ELF-1 (cell line): ENCODE results near the gene KLF5.
A peak's percentile ranks its signal among the peaks of the same experiment; 100 is the strongest.
"Not testable (repeated sequence)": the region's sequence is repeated elsewhere in the genome, so short reads cannot be mapped to it uniquely, and the experiment has no call there.

Experiments used
- DNase-seq: peaks from one replicate; pipeline ENCODE4 v3.0.0-alpha.2; 2016; ENCODE audit warnings: low read depth, low spot score

KLF5 gene

DNA sequence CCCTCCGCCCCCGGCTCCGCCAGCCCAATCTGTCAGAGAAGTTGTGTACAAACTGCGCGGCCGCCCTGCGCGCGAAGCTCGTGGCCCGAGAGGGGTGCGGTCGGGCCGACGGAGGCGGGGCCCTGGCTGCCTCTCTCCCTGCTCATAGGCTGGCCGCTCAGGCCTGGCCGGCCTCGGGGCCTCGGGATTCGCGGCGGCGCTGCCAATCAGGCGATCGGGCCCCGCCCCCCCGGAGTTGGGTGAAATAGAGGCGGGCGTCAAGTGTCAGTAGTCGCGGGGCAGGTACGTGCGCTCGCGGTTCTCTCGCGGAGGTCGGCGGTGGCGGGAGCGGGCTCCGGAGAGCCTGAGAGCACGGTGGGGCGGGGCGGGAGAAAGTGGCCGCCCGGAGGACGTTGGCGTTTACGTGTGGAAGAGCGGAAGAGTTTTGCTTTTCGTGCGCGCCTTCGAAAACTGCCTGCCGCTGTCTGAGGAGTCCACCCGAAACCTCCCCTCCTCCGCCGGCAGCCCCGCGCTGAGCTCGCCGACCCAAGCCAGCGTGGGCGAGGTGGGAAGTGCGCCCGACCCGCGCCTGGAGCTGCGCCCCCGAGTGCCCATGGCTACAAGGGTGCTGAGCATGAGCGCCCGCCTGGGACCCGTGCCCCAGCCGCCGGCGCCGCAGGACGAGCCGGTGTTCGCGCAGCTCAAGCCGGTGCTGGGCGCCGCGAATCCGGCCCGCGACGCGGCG is at the start of gene KLF5:
KLF5 (plus strand) TSS at position 270 of the 724 bp plus-strand sequence; CDS start at position 593, 323 bp downstream.
- peak; percentile 99 for DNase-seq

DNA sequence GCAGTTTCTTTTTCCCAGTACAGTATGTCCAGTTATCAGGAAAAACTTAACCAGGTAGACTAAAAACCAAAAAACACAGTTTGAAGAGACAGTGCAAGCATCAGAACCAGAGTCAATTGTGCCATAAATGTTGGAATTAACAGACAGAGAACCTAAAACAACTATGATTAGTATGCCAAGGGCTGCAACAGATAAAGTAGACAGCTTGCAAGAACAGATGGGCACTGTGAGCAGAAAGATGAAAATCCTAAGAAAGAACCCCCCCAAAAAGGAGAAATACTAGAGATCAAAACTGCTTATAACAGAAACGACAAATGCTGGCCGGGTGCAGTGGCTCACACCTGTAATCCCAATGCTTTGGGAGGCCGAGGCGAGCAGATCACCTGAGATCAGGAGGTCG is 47.1 kb upstream of the KLF5 start:
- no peak for DNase-seq

DNA sequence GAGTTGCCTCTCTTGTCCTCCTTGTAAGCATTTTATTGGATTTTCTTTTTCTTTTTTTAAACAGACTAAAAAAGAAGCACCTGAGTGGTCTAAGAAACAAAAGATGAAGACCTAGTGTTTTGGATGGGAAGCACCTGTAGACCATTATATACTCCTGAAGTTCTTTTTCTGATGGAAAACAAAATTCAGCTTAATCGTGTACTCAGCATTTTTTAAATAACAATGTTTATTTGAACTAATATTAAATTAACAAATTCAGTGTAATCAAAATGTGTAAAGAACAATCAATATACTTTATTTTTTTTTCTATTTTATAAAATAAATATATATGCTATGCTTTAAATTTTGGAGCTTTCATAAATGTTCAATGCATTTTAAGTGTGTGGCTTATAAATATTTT is 43.0 kb upstream of the KLF5 start:
- no peak for DNase-seq

DNA sequence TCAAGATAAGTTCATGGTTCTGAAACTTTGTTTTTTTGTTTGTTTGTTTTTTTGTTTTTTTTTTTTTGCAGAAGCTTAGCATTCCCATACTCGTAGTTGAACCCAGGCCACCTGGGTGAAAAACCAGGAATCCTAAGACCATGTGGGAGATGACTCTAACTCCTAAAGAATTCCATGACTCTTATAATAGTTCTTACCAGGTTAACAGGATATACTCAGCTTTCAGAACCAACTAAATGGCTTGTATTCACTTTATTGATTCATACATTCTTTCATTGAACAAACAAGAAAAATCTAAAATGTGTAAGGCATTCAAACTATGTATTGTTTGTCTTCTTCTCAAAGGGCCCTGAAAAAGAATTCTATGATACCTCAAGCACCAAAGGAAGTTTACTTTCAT is 40.5 kb upstream of the KLF5 start:
- DNase-seq = no peak

DNA sequence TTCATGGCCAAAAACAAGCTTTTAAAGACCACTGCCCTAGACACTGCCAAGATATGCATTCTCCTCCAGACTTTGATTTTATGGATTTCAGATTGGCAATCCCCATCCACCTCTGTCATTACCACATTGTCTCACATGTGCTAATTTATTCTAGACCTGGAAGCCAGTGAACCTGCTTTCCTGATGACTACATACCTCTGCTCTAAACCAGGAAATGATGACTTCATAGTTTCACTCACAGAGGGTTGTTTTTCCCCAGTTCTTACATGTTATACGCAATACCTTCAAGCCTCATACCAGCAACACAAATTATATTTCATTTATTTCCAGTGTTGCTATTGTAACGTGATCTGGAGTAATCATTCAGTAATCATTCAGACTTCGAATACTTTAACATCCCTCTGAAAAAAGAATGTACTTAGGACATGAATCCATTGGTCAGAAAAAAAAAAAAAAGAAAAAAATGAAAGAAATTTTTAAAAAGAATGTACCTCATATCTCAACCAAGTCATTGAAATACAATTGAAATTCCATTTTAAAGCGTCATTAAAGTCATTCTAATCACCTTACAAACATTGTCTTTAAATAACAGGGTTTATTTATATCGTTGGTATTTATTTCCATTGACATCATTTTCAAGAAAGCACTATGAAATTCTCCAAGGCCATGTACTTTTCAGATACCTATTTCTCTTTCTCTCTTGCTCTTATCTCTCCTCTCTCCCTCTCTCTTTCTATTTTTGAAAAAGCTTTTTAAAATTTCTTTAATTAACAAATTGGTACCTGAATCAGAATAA is 33.4 kb upstream of the KLF5 start:
- no peak for DNase-seq

DNA sequence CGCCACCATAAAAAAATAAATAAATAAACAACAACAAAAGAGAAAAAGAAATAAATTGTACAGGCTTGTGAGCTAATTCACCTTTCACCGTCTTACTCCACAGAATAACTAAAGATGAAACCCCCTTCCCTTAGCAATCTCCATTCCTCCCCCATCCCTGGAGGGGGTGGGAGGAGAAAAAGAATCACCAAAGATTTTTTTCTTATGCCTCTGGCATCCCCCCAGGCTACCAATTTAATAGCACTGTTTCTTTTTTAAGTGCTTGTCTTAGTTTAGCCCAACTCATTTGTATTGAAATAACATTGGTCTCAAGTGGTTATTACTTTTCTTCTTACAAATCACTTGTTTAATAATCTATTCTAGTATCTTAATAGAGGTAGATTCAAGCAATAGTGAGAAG is 23.9 kb upstream of the KLF5 start:
- peak; percentile 31 for DNase-seq

DNA sequence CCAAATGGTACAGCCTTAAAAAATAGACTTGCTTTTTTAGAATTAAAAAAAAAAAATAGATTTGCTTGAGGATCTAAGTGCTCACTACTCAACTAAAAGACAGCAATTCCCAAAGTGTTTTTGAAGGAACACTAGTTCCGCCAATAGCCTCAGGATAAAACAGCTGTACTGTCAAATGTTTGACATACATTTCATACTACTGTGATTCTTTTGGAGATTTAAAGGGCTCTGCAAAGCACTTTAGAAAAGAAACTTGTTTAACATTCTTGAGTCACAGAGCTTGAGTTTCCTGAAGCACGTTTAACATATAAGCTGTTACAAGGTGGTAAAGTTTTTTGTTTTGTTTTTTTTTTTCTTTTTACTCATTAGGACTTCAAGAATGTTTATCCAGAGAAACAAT is 23.1 kb upstream of the KLF5 start:
- DNase-seq = peak; percentile 23

DNA sequence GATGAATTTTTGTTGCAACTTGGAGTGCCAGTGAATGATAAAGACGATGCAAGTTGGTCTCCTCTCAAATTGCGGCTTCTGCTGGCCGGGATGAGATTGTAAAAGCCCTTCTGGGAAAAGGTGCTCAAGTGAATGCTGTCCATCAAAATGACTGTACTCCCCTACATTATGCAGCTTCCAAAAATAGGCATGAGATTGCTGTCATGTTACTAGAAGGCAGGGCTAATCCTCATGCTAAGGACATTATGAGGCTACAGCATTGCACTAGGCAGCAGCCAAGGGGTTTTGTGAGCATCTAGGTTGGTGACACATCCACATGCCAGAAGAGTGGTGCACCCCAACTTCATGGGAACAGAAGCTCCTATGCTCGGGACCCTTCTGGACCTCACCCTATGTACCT is 22.2 kb upstream of the KLF5 start:
- no peak for DNase-seq

DNA sequence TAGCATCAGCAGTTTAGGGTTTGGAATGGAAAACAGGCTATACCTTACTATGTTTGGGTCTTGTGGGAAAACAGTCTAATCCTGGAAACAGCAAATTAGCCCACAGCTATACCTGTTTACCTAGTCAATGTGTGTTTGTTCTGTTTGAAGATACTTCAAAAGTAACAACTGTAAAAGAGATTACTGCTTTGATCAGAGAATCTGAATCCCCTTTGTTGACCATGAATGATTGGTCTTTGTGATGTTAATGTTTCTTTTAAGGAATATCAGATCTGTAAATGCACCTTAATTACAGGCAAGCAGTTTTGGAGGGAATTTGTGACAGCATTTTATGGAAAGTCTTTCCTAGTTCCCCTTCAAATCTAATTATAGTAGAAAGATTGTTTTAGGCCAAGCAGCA is 20.7 kb upstream of the KLF5 start:
- DNase-seq = no peak

DNA sequence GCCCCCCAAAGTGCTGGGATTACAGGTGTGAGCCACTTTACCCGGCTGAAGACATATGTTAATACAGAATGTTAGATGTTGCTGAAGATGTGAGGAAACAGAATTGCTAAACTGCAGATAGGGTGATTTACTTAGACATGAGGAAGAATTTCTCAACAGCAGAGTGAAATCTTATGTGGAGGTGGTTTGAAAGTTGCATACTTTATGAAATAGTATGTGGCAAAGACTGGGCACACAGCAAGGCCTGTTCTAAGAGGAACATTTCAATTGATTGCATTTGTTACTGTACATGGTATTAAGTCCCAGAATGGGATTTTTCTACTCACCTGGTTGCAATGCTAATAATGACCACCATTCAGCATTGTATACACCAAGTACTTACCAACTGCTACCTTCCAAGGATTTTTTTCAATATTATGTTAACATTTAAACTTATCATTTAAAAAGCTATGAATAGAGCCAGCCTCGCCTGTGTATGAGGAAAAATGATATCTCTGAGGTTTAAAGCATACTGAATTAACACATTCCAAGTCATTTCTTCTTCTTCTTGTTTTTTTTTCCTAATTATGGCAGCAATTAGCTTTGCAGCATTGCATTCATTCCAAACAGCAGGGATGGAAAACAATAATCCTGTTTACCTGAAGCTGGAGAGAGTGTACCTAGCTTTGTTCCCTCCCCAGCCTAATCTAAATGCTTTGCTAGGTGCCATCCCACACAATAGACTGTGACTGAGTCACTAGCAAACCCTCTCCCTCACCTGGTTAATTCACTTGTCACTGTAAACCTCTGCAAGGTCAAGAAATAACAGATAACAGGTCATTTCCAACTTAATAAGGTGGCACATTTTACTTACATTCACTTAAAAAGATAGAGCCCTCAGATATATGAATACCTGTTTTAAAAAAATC is 19.4 kb upstream of the KLF5 start:
- DNase-seq = no peak

DNA sequence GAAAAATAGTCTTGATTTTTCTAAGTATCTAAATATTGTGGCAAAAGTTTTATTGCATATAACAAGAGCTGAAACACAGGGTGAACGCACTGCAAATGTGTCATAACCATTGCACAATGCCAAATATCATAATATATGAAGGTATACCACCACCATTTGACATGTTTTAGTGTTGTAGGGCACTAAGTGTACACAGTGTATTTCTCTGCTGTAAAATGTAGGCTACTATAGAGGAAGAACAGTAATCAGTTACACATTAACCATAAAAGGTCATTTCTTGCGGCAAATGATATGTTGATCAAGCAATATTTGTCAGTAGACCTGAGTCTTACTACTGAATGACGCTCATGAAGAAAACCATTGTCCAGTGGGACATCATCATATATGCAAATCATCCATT is 18.3 kb upstream of the KLF5 start:
- DNase-seq = no peak

DNA sequence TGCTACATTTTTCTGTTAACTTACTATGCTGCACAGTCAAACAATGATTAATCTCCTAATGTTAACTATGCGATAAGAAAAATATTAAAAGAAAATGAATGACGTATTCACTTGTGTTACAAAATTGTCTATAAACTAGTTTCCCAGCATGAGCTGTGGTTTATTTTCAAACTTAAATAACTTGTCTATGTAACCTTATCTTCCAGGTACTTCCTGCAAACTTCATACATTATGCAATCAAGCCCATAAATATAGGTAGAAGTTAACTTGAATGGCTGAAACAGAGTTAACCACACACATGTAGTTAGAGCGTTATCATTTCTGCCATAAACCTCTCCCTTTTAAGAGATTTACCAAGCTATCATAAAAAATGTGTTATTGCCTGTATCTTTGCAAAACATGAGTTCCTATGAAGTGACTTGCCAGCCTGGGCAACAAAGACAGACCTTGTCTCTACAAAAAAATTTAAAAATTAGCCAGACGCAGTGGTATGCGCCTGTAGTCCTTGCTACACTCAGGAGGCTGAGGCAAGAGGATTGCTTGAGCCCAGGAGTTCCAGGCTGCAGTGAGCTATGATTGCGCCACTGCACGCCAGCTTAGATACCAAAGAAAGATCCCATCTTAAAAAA is 17.7 kb upstream of the KLF5 start:
- DNase-seq = no peak

DNA sequence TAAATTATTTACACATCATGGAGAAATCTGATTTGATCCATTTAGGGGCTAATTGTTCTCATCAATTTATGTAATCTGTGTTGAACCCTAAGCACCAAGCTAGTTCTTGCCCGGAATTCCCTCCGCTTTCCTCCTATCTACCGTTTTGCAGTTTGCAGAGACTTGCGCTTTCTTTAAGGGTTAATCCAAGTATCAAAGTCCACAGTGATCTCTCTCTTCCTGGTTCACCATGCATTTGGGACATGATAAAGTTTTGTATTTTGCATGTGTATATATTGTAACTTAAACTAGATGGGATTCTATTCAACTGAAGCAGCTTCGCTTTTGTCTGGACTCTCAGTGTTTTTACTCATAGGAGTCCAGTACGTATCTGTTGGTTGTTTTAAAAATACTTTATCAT is 13.8 kb upstream of the KLF5 start:
- DNase-seq = no peak

DNA sequence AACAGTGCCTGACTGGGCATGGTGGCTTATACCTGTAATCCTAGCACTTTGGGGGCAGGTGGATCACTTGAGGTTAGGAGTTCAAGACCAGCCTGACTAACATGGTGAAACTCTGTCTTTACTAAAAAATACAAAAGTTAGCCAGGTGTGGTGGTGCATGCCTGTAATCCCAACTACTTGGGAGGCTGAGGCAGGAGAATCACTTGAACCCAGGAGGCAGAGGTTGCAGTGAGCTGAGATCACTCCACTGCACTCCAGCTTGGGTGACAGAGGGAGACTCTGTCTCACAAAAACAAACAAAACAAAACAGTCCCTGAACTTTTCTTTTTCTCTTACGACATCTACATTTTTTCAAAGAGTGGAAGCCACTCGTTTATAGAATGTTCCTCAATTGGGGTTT is 10.2 kb upstream of the KLF5 start:
- not testable (repeated sequence) for DNase-seq

DNA sequence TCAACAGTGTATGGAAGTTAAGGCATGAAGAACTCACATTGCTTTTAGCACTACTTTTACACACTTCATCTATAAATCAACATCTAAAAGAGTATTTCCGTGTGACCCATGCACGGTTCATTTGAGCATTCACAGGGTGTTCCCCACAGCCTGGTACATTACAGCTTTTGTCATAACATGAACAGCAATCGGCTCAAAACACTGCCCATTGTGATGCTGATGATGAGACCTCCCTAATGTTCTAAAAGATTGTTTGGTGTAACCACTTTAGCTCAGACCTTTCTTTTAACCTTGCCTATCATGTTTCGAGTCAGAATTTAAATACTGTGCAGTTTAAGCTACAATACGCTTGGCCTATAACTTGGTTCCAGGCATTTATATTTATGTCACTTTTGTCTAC is 4.1 kb upstream of the KLF5 start:
- no peak for DNase-seq

DNA sequence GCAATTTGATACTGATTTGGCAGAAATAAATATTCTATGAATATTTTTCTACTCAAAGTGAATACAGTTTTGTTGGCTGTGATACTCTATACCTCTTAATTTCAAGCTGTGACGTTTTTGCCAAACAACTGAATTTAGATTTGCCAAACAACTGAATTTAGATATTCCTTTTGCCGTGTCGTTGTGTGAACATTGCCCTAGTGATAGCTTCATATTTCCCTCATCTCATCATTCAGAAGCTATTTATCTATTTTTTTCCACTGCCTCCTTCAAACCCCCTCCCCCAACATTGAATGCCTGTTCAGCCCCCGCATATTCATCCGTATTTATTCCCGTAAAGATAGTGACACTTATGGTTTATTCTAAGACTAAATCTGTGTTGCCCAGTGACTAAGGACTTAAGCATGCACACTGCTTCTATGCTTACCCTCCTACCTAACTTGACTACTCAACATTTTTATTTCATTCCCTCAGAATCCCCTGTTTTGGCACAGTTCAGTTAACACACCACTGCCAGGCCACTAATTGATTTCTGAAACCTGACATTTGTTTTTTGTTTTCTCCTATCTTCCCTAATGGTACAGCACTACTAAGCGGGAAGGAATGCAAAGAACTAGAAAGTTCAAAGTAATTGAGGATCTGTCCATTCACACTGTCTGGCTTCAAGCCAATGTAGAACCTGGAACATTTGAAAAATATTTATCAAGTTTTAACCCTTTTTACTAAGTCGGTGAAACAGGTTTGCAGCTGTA is 2.8 kb upstream of the KLF5 start:
- DNase-seq = no peak

DNA sequence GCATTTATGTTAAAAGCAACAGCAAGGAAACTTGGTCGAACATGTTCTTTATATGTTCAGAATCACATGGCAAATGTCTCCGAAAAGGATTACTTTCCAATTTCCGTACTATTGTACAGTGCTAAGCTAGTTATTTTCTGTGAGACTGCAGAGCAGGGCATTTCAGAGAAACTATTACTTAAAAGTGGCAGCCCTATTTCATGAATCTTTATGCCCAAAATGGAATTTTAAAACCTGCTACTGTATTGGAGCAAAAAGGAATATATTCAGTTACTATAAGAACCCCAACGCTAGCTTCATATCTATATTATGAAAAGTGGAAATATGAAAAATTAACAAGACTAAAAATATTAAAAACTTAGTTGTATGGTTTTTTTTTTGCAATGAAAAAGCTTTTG is 2.2 kb upstream of the KLF5 start:
- DNase-seq = no peak

DNA sequence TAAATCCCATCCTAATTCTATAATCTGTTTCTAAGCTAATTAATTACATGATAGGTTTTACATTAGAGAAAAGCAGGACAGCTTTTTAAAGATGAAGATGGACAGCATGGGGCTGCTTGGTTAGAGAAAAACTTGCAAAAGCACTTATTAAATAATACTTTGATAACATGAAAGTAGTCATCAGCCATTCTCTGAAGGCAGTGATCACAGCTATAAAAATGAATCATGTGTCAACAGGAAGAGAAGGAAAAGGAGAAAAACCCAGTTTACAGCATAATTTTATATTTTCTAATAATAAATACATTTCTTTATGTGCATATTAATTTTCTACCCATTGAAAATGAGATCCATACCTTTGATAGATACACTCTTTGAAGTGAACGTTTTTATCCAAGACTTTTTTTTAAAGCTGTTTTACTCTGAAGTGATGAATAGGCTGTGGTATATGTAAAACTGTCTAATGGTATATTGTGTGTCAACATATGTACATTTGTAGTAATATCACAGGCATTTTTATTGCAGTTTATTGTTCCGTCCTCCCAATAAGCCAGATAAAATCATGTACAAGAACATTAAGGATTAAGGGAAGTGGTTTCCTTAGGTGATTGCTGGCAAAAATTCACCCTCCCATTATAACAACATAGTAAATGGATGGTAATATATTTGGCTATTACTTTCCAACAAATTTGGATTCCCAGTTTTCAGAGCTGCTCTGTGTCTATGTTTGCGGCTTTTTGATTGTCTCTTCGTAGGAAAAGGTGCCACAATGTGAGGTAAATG is 1.3 kb upstream of the KLF5 start:
- no peak for DNase-seq

DNA sequence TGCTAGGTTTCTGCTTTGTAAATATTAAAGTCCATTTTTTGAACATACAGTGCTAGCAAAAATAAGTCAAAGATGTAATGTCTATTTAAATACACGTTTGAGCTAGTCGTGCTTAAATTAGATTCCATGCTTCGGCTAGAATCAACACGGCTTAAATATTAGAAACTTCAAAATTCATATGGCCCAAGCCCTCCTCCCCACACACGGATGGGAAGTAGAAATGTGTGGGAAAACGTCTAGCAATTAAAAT is 816 bp upstream of the KLF5 start:
- no peak for DNase-seq

DNA sequence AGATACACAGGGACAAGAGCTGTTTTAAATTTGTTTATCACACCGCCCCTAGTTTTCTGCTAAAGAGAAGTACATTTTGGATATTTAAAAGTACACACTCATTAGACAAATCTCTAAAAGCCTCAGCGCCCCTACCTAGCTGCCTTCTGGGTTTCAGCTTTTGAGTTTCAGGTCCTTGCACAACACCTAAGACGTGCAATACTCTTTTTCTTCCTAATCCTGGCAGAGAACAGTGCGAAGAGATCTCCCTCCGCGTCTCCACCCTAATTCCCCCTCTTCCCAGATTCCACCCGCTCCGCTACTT is 421 bp upstream of the KLF5 start:
- no peak for DNase-seq
